Rectal smooth muscle tissue (tissue), 1 donor: ENCODE results near the gene POTEF.
"Not testable (repeated sequence)": the region's sequence is repeated elsewhere in the genome, so short reads cannot be mapped to it uniquely, and the experiment has no call there.

Experiments used
- H3K27ac ChIP-seq: one replicate; pipeline ENCODE4 v1.7.0; 2013; ENCODE audit warnings: low read depth, low read length, inconsistent platforms
- H3K27me3 ChIP-seq: one replicate; pipeline ENCODE4 v1.7.0; 2013; ENCODE audit warnings: low read length; ENCODE audit not compliant: control insufficient read depth, insufficient read depth
- H3K36me3 ChIP-seq: one replicate; pipeline ENCODE4 v1.7.0; 2013; ENCODE audit warnings: low read length; ENCODE audit not compliant: control insufficient read depth, insufficient read depth
- H3K4me1 ChIP-seq: one replicate; pipeline ENCODE4 v1.7.0; 2013; ENCODE audit warnings: low read length; ENCODE audit not compliant: control insufficient read depth, insufficient read depth
- H3K4me3 ChIP-seq: one replicate; pipeline ENCODE4 v1.7.0; 2013; ENCODE audit warnings: low read length
- H3K9ac ChIP-seq: one replicate; pipeline ENCODE4 v1.7.0; 2013; ENCODE audit warnings: low read length

POTEF gene

DNA sequence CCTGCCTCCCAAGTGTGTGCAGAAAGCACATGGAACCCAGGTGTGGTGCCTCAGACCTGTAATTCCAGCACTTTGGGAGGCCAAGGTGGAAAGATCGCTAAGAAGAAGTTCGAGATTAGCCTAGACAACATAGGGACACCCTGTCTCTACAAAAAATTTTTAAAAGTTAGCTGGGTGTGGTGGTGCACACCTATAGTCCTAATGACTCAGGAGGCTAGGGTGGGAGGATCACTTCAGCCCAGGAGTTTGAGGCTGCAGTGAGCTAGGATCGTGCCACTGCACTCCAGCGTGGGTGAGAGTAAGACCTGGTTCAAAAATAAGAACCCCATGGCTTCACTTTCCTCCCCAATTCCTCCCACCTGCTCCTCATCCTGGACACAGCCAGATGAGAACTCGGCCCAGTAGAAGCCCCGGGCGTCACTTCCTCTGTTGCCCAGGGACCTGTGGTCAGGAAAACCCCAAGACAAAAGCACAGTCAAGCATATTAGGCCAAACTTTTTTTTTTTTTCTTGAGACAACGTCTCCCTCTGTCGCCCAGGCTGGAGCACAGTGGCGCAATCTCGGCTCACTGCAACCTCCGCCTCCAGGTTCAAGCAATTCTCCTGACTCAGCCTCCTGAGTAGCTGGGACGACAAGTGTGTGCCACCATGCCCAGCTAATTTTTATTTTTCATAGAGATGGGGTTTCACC lies 28.9 kb upstream of the POTEF start:
- H3K36me3 ChIP-seq: peaks cover 10% of the 10 kb centered on the region
- not testable (repeated sequence) for H3K9ac ChIP-seq, H3K4me3 ChIP-seq, H3K4me1 ChIP-seq, H3K27ac ChIP-seq, H3K27me3 ChIP-seq

DNA sequence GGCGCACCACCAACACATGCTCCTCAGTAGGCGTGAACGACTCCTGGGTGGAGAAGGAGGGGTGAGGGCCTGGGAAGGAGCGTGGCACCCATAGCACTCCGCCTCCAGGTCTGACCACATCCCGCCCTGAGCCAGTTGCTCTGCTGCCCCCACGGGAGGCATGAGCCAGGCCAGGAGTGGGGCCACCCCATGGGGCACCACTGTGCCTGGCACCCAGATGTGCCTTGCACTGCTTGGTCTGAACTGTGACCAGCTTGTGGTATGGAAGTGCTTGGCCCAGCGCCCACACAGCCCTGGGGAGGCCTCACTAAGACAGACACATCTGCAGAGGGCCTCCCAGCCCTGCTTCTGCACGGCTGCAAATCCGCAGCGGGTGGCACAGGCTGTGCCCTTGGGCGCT lies 28.3 kb upstream of the POTEF start:
- not testable (repeated sequence) for H3K4me3 ChIP-seq, H3K4me1 ChIP-seq, H3K36me3 ChIP-seq, H3K9ac ChIP-seq, H3K27ac ChIP-seq, H3K27me3 ChIP-seq

DNA sequence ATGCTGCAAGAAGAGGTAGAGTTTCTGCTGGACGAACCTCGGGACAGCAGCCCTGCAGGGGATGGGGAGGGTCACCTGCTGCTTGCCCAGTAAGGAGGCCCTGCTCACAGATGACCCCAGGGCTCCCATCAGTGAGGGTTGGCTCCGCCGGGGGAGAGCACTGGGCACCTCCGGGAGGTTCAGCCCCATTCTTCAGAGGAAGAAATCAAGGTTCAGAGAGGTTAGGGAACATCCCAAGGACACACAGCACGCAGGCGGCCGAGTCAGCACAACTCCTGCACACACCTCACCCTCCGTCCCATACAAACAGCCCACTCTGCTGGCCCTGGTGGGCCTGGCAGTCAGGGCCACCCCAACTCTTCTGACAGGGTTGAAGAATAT lies 27.6 kb upstream of the POTEF start:
- no peak overlapping the region for H3K9ac ChIP-seq
- H3K4me3 ChIP-seq: no peak overlapping the region
- H3K4me1 ChIP-seq: no peaks in the 10 kb centered on the region
- H3K36me3 ChIP-seq: peaks cover 12% of the 10 kb centered on the region
- no peaks in the 10 kb centered on the region for H3K27me3 ChIP-seq
- H3K27ac ChIP-seq: no peak overlapping the region

DNA sequence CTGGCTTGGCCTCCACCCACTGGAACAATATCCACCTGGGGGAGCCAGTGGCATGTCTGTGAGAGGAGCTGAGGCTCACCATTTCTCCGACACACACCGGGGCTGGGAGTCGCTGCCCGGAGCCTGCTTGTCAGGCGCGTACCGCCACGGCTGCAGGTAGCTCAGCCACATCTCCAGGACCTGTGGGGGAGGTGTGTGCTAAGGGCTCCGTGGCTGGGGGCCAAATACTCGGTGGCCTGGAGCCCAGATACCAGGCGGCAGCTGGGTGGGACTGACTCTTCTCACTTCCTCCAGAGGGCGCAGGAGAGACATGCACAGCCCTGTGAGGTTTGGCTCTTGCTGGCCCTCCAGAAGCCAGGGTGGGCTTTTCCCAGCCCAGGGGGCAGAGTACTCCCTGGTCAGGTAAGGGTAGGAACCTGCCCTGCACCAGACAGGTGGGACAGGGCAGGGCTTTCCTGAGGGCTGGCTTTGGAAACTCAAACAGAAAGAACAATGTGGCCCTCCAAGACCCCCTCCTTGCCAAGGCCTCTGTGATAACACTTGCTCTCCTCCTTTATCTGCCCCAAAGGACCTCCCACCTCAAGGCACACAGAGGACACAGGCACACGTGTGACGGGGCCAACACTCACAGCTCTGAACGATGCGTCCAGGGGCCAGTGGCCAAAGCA lies 27.1 kb upstream of the POTEF start:
- not testable (repeated sequence) for H3K27me3 ChIP-seq, H3K27ac ChIP-seq, H3K4me1 ChIP-seq, H3K4me3 ChIP-seq, H3K9ac ChIP-seq
- H3K36me3 ChIP-seq: peaks cover 12% of the 10 kb centered on the region

DNA sequence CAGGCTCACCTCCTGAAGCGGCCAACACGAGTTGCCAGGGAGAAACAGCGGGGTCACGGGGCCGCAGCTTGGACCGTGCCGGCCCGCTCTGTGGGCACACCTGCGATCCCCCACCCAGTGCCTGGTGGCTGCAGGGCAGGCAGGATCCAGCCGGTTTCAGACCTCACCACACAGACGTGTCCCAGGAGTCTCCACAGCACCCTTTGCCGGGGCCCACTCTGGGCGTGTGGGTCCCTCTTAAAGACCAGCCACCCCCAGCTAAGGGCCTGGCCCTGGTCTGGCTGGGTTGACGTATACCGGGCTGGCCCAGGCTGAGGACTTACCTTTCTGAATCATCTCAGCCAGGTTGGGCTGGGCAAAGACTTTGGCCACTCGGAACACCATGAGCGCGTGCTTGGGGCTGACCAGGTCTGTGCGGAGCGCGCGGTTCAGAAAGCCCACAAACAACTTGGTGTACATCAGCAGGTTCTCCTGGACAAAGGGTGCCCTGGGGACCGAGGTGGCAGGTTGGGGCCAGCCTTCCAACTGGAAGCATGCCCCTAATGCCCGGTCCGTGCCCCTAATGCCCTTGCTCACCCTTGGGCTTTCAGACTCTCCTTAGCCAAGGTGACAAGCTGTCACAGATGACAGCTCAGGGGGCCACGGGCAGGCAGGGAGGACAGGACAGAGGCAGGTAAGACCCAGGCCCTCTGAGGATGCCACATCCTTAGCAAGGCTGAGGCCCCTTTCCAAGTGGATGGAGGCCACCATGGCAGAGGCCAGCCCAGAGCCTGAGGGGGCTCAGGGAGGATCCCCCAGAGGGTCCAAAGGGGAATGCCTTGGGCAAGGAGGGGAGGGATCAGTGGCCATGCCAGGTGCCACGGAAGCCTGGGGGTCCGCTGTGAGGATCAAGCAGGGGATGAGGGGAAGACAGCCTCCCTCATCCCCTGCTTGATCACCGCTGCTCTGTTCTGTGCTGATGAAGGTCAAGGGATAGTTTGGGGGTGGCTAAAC lies 26.0 kb upstream of the POTEF start:
- H3K4me1 ChIP-seq: no peaks in the 10 kb centered on the region
- peaks cover 12% of the 10 kb centered on the region for H3K36me3 ChIP-seq
- H3K27ac ChIP-seq: no peak overlapping the region

DNA sequence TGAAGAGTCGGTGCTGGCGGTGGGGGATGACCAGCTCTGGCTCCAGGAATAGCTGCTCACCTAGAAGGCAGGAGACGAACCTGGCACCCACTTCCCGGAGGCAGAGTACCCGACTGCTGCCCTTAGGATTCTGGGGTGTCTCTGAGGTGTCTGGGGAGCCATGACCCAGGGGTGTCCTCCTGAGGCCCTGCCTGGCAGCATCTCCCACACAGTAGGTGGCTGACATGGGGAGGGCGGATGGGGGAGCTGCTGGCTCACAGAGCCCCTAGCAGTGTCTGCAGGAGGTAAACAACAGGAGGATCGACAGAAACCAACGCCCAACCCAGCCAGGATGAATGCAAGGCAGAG lies 25.4 kb upstream of the POTEF start:
- not testable (repeated sequence) for H3K4me1 ChIP-seq, H3K27ac ChIP-seq, H3K27me3 ChIP-seq, H3K4me3 ChIP-seq, H3K9ac ChIP-seq
- peaks cover 12% of the 10 kb centered on the region for H3K36me3 ChIP-seq

More for the DNA sequence above, 26.0 kb upstream of the POTEF start:
- Histone ChIP-seq H3K27me3 (no peaks in the 10 kb centered on the region), H3K9ac (no peak overlapping the region), H3K4me3 (no peak overlapping the region)

DNA sequence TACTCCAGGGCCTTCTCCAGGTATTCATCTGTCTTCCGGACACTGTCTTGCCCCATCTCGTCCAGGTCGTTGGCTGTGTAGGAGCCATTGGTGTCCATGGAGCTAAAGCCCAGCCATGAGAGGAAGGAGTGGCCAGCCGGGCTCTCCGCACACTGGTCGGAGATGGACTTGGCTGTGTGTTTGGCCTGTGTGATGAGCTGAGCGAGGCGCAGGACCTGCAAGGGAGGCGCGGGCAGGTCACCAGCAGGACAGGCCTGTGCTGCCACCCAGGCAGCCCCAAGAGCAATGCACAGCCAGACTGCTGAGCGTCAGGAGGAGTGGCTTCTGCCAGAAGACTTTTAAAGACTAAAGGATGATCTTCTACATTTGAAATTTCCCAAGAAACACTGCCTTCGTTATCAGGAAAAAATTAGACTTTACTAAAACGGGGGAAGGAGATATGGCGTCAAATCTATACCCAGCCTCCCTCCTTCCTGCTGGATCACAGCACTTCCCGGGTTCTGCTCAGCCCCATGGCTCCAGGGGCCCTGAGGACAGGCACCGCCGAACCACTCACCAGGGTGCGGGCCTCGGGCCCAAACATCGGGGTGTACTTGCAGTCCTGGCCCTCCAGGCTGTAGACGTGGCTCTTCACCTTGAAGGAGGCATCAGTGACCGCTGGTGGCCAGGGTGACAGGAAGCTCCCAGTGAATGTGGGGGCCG lies 24.9 kb upstream of the POTEF start:
- H3K4me1 ChIP-seq, H3K27me3 ChIP-seq, H3K27ac ChIP-seq, H3K9ac ChIP-seq, H3K4me3 ChIP-seq: not testable (repeated sequence)
- H3K36me3 ChIP-seq: peaks cover 12% of the 10 kb centered on the region

DNA sequence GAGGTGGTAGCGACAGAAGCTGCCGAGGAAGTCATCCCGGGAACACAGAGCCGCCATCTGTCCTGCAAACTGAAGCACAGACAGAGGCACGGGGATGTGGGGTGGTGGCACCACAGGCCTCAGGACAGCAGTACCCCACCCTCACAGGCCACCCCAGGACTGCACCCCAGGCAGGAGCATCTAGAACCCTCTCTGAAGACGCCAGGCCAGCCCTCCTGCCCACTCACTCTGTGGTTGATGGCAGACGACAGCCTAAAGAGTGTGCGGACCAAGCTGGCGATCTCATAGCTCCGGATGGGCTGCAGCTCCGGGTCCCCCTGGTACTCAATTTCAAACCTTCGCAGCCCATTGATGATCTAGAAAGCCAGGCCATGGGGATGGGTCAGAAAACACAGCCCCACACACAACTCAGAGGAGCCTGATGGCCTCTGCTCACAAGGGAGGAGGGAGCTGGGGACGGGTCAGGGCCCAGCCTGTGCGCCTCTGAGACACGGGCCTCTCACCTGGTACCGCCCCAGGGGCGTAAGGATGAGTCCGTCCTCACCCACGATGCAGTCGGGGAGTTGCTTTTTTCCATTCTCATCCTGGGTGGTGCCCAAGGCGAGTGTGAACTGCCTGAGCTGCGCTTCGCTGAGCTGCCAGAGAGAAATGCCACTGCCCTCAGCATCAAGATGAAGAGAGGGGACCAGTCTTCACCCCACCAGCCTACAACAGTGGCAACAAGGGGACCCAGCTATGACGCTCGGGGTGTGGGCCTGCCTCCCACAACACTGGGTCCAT lies 24.0 kb upstream of the POTEF start:
- peaks cover 12% of the 10 kb centered on the region for H3K36me3 ChIP-seq

DNA sequence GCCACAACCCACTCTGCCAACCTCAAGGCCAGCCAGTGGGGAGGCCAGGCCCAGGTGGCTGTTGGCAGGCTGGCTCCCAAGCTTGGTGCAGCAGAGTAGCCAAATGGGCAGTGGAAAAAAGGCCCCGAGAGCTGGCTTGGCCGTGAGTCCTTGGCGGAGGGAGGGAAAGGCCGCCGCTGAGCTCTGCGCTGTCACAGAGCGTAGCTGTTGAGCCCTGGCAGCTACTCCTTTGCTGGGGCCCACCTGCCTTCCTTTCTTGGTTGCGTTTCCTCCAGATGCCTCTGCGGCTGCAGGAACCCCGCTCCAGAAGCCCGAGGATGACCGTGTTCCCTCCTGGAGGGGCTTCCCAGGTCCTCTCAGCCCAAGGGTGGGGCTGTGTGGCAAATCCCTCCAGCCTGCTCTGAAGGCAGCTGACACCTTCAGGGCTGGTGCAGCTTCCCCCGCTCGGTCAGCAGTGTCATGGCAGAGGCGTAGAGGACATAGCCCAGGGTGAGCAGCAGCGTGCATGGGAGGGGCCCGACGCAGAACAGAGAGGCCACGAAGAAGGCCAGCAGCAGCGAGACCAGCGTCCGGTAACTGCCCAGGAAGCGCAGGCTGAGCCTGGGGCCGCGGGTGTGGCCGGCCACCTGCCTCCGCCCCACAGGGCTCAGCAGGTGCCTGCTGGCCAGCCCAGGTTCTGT lies 23.3 kb upstream of the POTEF start:
- not testable (repeated sequence) for H3K9ac ChIP-seq, H3K4me3 ChIP-seq, H3K4me1 ChIP-seq, H3K27me3 ChIP-seq, H3K27ac ChIP-seq
- H3K36me3 ChIP-seq: peaks cover 12% of the 10 kb centered on the region

More for the DNA sequence above, 24.0 kb upstream of the POTEF start:
- Histone ChIP-seq H3K27me3 (no peaks in the 10 kb centered on the region), H3K27ac (no peak overlapping the region), H3K9ac (no peak overlapping the region), H3K4me3 (no peak overlapping the region), H3K4me1 (no peaks in the 10 kb centered on the region)

DNA sequence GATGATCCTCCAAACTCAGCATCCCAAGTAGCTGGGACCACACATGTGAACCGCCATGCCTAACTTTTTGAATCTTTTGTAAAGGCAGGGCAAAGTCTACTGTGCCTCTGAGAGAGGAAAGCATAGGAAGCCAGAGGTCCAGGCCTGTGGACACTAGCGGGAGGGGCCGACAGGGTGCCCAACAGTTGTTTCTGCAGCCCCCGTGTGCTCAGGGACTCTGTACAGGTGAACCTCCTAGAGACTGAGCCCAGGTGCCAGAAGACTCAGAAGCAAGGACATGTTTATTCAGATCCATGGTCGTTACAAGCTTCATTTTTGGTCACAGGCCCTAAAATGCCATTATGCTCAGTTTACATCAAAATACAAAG lies 22.1 kb upstream of the POTEF start:
- H3K36me3 ChIP-seq, H3K9ac ChIP-seq, H3K4me1 ChIP-seq, H3K27ac ChIP-seq, H3K27me3 ChIP-seq, H3K4me3 ChIP-seq: not testable (repeated sequence)
